DMS79 (cell line): ENCODE measurements around the gene SURF2.

Source experiments
- DNase-seq: peaks from one replicate; lab custom pipeline; 2025; lab: John Stamatoyannopoulos, UW

The SURF2 gene

GRCh38 chr9:133401588-133401987 lies 45.2 kb downstream of the SURF2 start:
- DNase-seq = no peak

GRCh38 chr9:133402689-133403088 lies 46.3 kb downstream of the SURF2 start:
- no peak for DNase-seq

- DNase-seq = peak; percentile 6
Observed at GRCh38 chr9:133403766-133404453, 47.6 kb downstream of the SURF2 start.

- DNase-seq = no peak
Observed at GRCh38 chr9:133404454-133405002, 48.2 kb downstream of the SURF2 start.

GRCh38 chr9:133405508-133406438 lies 49.4 kb downstream of the SURF2 start:
- no peak for DNase-seq

- peak; percentile 3 for DNase-seq
Observed at GRCh38 chr9:133406480-133407307, 50.3 kb downstream of the SURF2 start.

- DNase-seq = no peak
Observed at GRCh38 chr9:133408042-133408441, 51.7 kb downstream of the SURF2 start.
